Measurements from ENCODE around the gene KCTD3.

Gene KCTD3

DNA sequence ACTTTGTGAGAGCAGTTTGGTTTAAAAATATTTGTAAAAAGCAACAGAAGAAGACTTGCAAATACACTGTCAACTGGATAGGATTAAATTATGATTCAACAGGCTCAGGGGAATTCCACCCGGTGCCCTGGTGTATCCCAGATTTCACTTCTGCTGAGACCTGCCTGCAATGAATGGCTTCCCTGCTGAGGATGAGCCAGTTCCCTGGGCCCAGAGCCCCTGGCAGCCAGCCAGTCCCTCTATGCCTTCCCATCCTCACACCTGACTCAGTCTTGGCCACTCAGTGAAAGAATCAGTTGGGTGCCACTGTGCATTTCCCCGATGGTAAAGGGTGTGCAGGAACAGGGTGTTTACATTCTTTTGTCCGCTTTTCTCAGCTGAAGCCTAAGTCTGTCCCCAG, 64.4 kb downstream of the KCTD3 start:
- Histone ChIP-seq H3K36me3 (replicated peaks; ENCODE audit: insufficient read depth, low read length) (no peaks in the 10 kb centered on the region), H3K27me3 (replicated peaks; ENCODE audit: insufficient read depth, low read length) (no peaks in the 10 kb centered on the region), H3K4me3 (ENCODE audit: low read length) (no peak overlapping the region), H3K9me3 (replicated peaks; ENCODE audit: insufficient read depth, low read length) (no peaks in the 10 kb centered on the region), H3K27ac (ENCODE audit: low read length) (no peak overlapping the region), H3K4me2 (ENCODE audit: low read depth, low read length) (no peak overlapping the region), H3K4me1 (ENCODE audit: low read length) (no peaks in the 10 kb centered on the region), H3F3A (ENCODE audit: insufficient read depth, low read length) (no peaks in the 10 kb centered on the region), H3K9me2 (replicated peaks; ENCODE audit: insufficient read depth, low read length) (no peaks in the 10 kb centered on the region), H3K79me2 (ENCODE audit: low read length) (no peaks in the 10 kb centered on the region), H3K9ac (ENCODE audit: low read length) (no peak overlapping the region), H4K20me1 (ENCODE audit: insufficient read depth, low read length) (no peaks in the 10 kb centered on the region), H2AFZ (ENCODE audit: low read length) (no peak overlapping the region)
- DNase-seq = no peak
- TF ChIP-seq EZH2phosphoT487 (IDR thresholded peaks at IDR 0.05; ENCODE audit: low read length) (no peak), EZH2 (optimal IDR thresholded peaks at IDR 0.05; ENCODE audit: low read depth, low read length) (no peak)
- TF ChIP-seq, protein P1, sequence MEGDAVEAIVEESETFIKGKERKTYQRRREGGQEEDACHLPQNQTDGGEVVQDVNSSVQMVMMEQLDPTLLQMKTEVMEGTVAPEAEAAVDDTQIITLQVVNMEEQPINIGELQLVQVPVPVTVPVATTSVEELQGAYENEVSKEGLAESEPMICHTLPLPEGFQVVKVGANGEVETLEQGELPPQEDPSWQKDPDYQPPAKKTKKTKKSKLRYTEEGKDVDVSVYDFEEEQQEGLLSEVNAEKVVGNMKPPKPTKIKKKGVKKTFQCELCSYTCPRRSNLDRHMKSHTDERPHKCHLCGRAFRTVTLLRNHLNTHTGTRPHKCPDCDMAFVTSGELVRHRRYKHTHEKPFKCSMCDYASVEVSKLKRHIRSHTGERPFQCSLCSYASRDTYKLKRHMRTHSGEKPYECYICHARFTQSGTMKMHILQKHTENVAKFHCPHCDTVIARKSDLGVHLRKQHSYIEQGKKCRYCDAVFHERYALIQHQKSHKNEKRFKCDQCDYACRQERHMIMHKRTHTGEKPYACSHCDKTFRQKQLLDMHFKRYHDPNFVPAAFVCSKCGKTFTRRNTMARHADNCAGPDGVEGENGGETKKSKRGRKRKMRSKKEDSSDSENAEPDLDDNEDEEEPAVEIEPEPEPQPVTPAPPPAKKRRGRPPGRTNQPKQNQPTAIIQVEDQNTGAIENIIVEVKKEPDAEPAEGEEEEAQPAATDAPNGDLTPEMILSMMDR (IDR thresholded peaks at IDR 0.05; ENCODE audit: low read length) = no peak

DNA sequence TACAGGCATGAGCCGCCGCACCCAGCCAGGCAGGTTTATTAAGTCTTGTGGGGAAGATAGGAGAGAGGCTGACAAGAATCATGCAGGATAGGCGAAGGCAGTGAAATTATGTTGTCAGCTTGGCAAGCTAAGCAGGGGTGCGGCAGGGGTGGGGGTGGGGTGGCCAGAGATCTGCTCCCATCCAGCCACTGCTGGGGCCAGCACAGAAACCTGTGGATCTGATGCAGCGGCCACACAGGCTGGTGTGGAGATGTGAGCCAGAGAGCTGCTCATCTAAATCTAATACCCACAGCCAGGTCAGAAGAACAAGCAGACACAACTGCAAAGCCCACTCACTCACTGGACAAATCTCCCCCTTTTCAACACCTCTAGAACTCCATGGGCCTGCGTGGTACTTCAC, 68.7 kb downstream of the KCTD3 start:
- Histone ChIP-seq H3K36me3 (replicated peaks; ENCODE audit: insufficient read depth, low read length) (no peaks in the 10 kb centered on the region), H3K4me3 (ENCODE audit: low read length) (no peak overlapping the region), H2AFZ (ENCODE audit: low read length) (no peak overlapping the region), H3K4me2 (ENCODE audit: low read depth, low read length) (no peak overlapping the region), H3K27me3 (replicated peaks; ENCODE audit: insufficient read depth, low read length) (no peaks in the 10 kb centered on the region), H3K9me3 (replicated peaks; ENCODE audit: insufficient read depth, low read length) (no peaks in the 10 kb centered on the region), H3K27ac (ENCODE audit: low read length) (no peak overlapping the region), H4K20me1 (ENCODE audit: insufficient read depth, low read length) (no peaks in the 10 kb centered on the region), H3K79me2 (ENCODE audit: low read length) (no peaks in the 10 kb centered on the region), H3K4me1 (ENCODE audit: low read length) (no peaks in the 10 kb centered on the region), H3F3A (ENCODE audit: insufficient read depth, low read length) (no peaks in the 10 kb centered on the region), H3K9ac (ENCODE audit: low read length) (no peak overlapping the region), H3K9me2 (replicated peaks; ENCODE audit: insufficient read depth, low read length) (no peaks in the 10 kb centered on the region)
- no peak for DNase-seq
- TF ChIP-seq EZH2phosphoT487 (IDR thresholded peaks at IDR 0.05; ENCODE audit: low read length) (no peak), EZH2 (optimal IDR thresholded peaks at IDR 0.05; ENCODE audit: low read depth, low read length) (no peak)
- TF ChIP-seq, protein P1 (IDR thresholded peaks at IDR 0.05; ENCODE audit: low read length) = no peak

DNA sequence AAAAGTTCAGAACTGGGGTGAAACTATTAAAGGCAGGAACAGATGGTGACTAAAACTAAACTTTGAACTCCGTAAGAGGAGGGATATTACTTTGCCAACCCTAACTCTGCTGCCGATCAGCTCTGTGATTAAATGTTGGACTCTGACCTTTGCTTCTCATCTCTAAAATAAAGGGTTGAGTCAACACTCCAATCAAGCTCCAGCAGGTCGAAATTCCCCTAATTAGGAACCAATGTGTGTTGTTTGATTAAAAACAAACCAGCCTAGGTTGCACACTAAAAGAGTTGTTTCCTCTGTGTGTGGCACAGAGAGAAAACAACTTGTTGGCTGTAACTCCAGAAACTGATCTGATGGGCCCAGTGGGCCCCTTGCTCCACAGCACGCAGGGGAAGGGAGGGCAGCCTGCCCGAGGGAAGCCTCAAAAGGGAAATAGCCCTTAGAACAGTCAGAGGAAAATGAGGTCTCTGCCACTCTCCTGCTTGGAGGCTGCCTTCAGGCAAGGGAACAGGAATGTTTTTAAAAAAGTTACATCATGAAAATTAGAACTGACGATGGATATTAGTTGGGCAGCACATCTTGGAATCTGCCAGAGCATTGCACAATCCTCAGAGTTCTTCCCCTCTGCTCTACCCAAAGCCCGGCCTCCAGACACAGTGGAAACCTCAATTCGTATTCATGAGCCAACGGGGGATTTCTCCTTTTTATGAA, 69.3 kb downstream of the KCTD3 start:
- no peak overlapping the region for H3K9ac ChIP-seq (ENCODE audit: low read length)

More for the DNA sequence above, 69.3 kb downstream of the KCTD3 start:
- Histone ChIP-seq H3K4me2 (ENCODE audit: low read depth, low read length) (no peak overlapping the region), H3K27me3 (replicated peaks; ENCODE audit: insufficient read depth, low read length) (no peaks in the 10 kb centered on the region), H2AFZ (ENCODE audit: low read length) (0 out of 2 replicates have a peak overlapping the region, but pooled peaks have one; percentile 3), H3K4me3 (ENCODE audit: low read length) (no peak overlapping the region), H3K9me2 (replicated peaks; ENCODE audit: insufficient read depth, low read length) (no peaks in the 10 kb centered on the region), H3K36me3 (replicated peaks; ENCODE audit: insufficient read depth, low read length) (no peaks in the 10 kb centered on the region), H3K4me1 (ENCODE audit: low read length) (no peaks in the 10 kb centered on the region), H4K20me1 (ENCODE audit: insufficient read depth, low read length) (no peaks in the 10 kb centered on the region), H3K9me3 (replicated peaks; ENCODE audit: insufficient read depth, low read length) (no peaks in the 10 kb centered on the region), H3F3A (ENCODE audit: insufficient read depth, low read length) (no peaks in the 10 kb centered on the region), H3K27ac (ENCODE audit: low read length) (no peak overlapping the region), H3K79me2 (ENCODE audit: low read length) (no peaks in the 10 kb centered on the region)
- no peak for DNase-seq
- TF ChIP-seq, protein P1 (IDR thresholded peaks at IDR 0.05; ENCODE audit: low read length) = no peak

All from MM.1S (cell line).